HG03064 (cell line): Measurements from ENCODE around the gene PDXK.

Source experiments
- ATAC-seq: cut with Tn5 transposase; IDR thresholded peaks from one replicate; pipeline ENCODE4 v1.9.1; 2021; ENCODE audit warnings: low read depth; ENCODE audit not compliant: unreplicated experiment

The PDXK gene

GRCh38 chr21:43721206-43721605 lies 2.3 kb downstream of the PDXK start:
- no peak for ATAC-seq

GRCh38 chr21:43721939-43722338 lies 3.0 kb downstream of the PDXK start:
- ATAC-seq: no peak

GRCh38 chr21:43723648-43724047 lies 4.7 kb downstream of the PDXK start:
- ATAC-seq: no peak

- ATAC-seq: no peak
Observed at GRCh38 chr21:43726686-43727518, 8.0 kb downstream of the PDXK start.

GRCh38 chr21:43727519-43728153 lies 8.7 kb downstream of the PDXK start:
- ATAC-seq: no peak

- ATAC-seq: no peak
Observed at GRCh38 chr21:43728154-43728466, 9.2 kb downstream of the PDXK start.

- peak; percentile 55 for ATAC-seq
Observed at GRCh38 chr21:43728467-43729390, 9.8 kb downstream of the PDXK start.

GRCh38 chr21:43731476-43731875 lies 12.5 kb downstream of the PDXK start:
- ATAC-seq: no peak

GRCh38 chr21:43731891-43732711 lies 13.2 kb downstream of the PDXK start:
- ATAC-seq: no peak

- no peak for ATAC-seq
Observed at GRCh38 chr21:43733060-43733459, 14.1 kb downstream of the PDXK start.

- ATAC-seq: no peak
Observed at GRCh38 chr21:43733529-43734071, 14.7 kb downstream of the PDXK start.

- no peak for ATAC-seq
Observed at GRCh38 chr21:43734131-43734927, 15.4 kb downstream of the PDXK start.

GRCh38 chr21:43734928-43735229 lies 15.9 kb downstream of the PDXK start:
- no peak for ATAC-seq

- ATAC-seq: no peak
Observed at GRCh38 chr21:43735236-43736091, 16.5 kb downstream of the PDXK start.

- no peak for ATAC-seq
Observed at GRCh38 chr21:43736224-43736883, 17.4 kb downstream of the PDXK start.

- ATAC-seq: no peak
Observed at GRCh38 chr21:43737158-43737950, 18.4 kb downstream of the PDXK start.
